ENCODE results near the gene BRI3. TPM values are rescaled to one million over a fixed set of nuclear protein-coding genes. Genes with fewer than 3 reads are reported as not detected.

Gene BRI3
- total and polyA plus RNA-seq, 2 of the 4 experiments (the other 2 are of a cell fraction) = 24.7 to 68.3 TPM

- TF ChIP-seq FOS (IDR thresholded peaks at IDR 0.05; ENCODE audit: low read depth, low read length) = no peak
- TF ChIP-seq RAD21 (IDR thresholded peaks at IDR 0.05; ENCODE audit: low read length) = no peak
- no peak for TF ChIP-seq CTCF (conservative IDR thresholded peaks at IDR 0.05; ENCODE audit: low read depth, low read length)
- TF ChIP-seq, protein P1, sequence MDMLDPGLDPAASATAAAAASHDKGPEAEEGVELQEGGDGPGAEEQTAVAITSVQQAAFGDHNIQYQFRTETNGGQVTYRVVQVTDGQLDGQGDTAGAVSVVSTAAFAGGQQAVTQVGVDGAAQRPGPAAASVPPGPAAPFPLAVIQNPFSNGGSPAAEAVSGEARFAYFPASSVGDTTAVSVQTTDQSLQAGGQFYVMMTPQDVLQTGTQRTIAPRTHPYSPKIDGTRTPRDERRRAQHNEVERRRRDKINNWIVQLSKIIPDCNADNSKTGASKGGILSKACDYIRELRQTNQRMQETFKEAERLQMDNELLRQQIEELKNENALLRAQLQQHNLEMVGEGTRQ (IDR thresholded peaks at IDR 0.05; ENCODE audit: low read depth, low read length) = no peak
- no peak for TF ChIP-seq SMC3 (IDR thresholded peaks at IDR 0.05; ENCODE audit: low read depth, low read length)
- no peak for TF ChIP-seq BHLHE40 (IDR thresholded peaks at IDR 0.05; ENCODE audit: low read depth, low read length)
- no peak for TF ChIP-seq CEBPB (IDR thresholded peaks at IDR 0.05; ENCODE audit: low read depth, low read length)
- TF ChIP-seq CHD1 (IDR thresholded peaks at IDR 0.05; ENCODE audit: low read depth, low read length) = no peak
- TF ChIP-seq MAZ (IDR thresholded peaks at IDR 0.05; ENCODE audit: borderline replicate concordance, low read depth, low read length) = no peak
- Histone ChIP-seq H2BK20ac (ENCODE audit: low read depth, low read length) (no peak overlapping the region), H4K91ac (ENCODE audit: insufficient read depth, low read depth, low read length) (no peak overlapping the region), H2AK9ac (replicated peaks; ENCODE audit: low read depth, low read length, poor library complexity) (no peak overlapping the region), H3K56ac (ENCODE audit: extremely low read depth, insufficient read depth, low read length) (no peak overlapping the region), H3K4me1 (ENCODE audit: control insufficient read depth, insufficient read depth, low read length) (no peaks in the 10 kb centered on the region), H3K4me3 (ENCODE audit: insufficient read depth, low read depth, low read length) (no peak overlapping the region), H2BK15ac (ENCODE audit: low read depth, low read length) (no peak overlapping the region), H2AFZ (replicated peaks; ENCODE audit: low read length, poor library complexity) (no peak overlapping the region), H3K4me2 (ENCODE audit: low read depth, low read length) (no peak overlapping the region), H3K27ac (ENCODE audit: insufficient read depth, low read length) (no peak overlapping the region), H4K20me1 (ENCODE audit: insufficient read depth, low read length) (no peaks in the 10 kb centered on the region), H2AK5ac (ENCODE audit: low read depth, low read length) (no peak overlapping the region), H3K36me3 (ENCODE audit: control insufficient read depth, insufficient read depth, low read length) (peaks cover 31% of the 10 kb centered on the region; the same call in 1 of the 2 replicates), H2BK5ac (ENCODE audit: low read depth, low read length, poor library complexity, severe bottlenecking) (no peak overlapping the region), H3K9me1 (ENCODE audit: insufficient read depth, low read length) (no peaks in the 10 kb centered on the region), H2BK120ac (ENCODE audit: low read depth, low read length) (no peak overlapping the region), H4K8ac (ENCODE audit: low read depth in 2 of 2, low read length in 2 of 2) (no peak overlapping the region), H3K23ac (ENCODE audit: low read depth, low read length) (no peak overlapping the region), H3K9me3 (ENCODE audit: control insufficient read depth, insufficient read depth, low read length) (no peaks in the 10 kb centered on the region), H3K4ac (ENCODE audit: low read depth, low read length) (no peak overlapping the region), H4K5ac (ENCODE audit: low read depth, low read length) (no peak overlapping the region), H3K79me1 (ENCODE audit: low read depth in 1 of 2, low read length in 2 of 2) (no peaks in the 10 kb centered on the region), H3K18ac (ENCODE audit: low read depth, low read length) (no peak overlapping the region), H3K9ac (ENCODE audit: low read depth, low read length) (no peak overlapping the region), H3K27me3 (ENCODE audit: control insufficient read depth, insufficient read depth, low read length) (no peaks in the 10 kb centered on the region), H3K14ac (replicated peaks; ENCODE audit: low read depth, low read length) (no peak overlapping the region)
- POLR2A ChIA-PET (ENCODE audit: unreplicated experiment) = interaction anchor here (0.7 kb wide), 1 partner anchor 89 kb away, joined by 9 read pairs; no protein-coding TSS in a partner anchor
- intact Hi-C loops (cut with micrococcal nuclease) (no loop called here), dilution Hi-C loops (cut with HindIII; ENCODE audit: low sequenced_read_pairs, unreplicated experiment) (no loop called here), in situ Hi-C loops (cut with MboI; ENCODE audit: low sequenced_read_pairs) (loop anchor here (10.0 kb wide), 1 partner anchor 207 kb away; no protein-coding TSS in a partner anchor)
- no CpG with 5 or more reads among the region's 8 CpGs for WGBS, 2 experiments (ENCODE audit: extremely low coverage in 2 of 2, insufficient read length in 1 of 2)
- CTCF ChIA-PET = no interaction called here
- DNase-seq (no peak), ATAC-seq (ENCODE audit: low read depth) (no peak)
- no TSS peak for BruUV-seq (replicated peaks)
These were observed 49.3 kb upstream of the BRI3 start for GRCh38 chr7:98232263-98232585.

Measured in IMR-90 (cell line).